Glutamatergic neuron (in vitro differentiated cells): ENCODE results near the gene GID8. TPM values are rescaled to one million over a fixed set of nuclear protein-coding genes. Genes with fewer than 3 reads are reported as not detected.

Source experiments
- DNase-seq: peaks from one replicate; pipeline ENCODE4 v3.0.0; 2022
- H3K27ac Mint-ChIP-seq: one replicate; pipeline ENCODE4 v1.8.0; 2020; ENCODE audit warnings: mild to moderate bottlenecking, mixed read lengths, inconsistent platforms; ENCODE audit not compliant: unreplicated experiment
- H3K27me3 Mint-ChIP-seq: one replicate; pipeline ENCODE4 v1.8.0; 2020; ENCODE audit warnings: mild to moderate bottlenecking, moderate library complexity, mixed read lengths, inconsistent platforms; ENCODE audit not compliant: unreplicated experiment
- H3K36me3 Mint-ChIP-seq: one replicate; pipeline ENCODE4 v1.8.0; 2020; ENCODE audit warnings: mild to moderate bottlenecking, mixed read lengths, inconsistent platforms; ENCODE audit not compliant: unreplicated experiment
- H3K4me1 Mint-ChIP-seq: one replicate; pipeline ENCODE4 v1.8.0; 2020; ENCODE audit warnings: mild to moderate bottlenecking, low read depth, mixed read lengths, inconsistent platforms; ENCODE audit not compliant: unreplicated experiment
- H3K4me3 Mint-ChIP-seq: one replicate; pipeline ENCODE4 v1.8.0; 2020; ENCODE audit warnings: mild to moderate bottlenecking, mixed read lengths, inconsistent platforms; ENCODE audit not compliant: unreplicated experiment
- H3K9me3 Mint-ChIP-seq: one replicate; pipeline ENCODE4 v1.8.0; 2020; ENCODE audit warnings: mild to moderate bottlenecking, moderate library complexity, mixed read lengths, inconsistent platforms; ENCODE audit not compliant: unreplicated experiment
- total RNA-seq: library from RNA; stranded (reverse); fragmentation: NEBNext Ultra II Directional; extraction: Animal tissue kit (Norgen Biotek cat#: 25700); gene quantifications from one replicate; pipeline ENCODE4 v1.2.1, GENCODE V29; 2021; ENCODE audit not compliant: unreplicated experiment
- TF ChIP-seq, protein P1 (sequence below): fragments of 200-600 bp; sonication (generic); IDR thresholded peaks from one replicate; pipeline ENCODE4 v1.5.0; 2021; ENCODE audit not compliant: partially characterized antibody, unreplicated experiment

The GID8 gene
- total RNA-seq, 1 donor from 2014 or later: 57.8 TPM

GRCh38 chr20:62943396-62943795 is 5.4 kb downstream of the GID8 start:
- Mint-ChIP-seq H3K4me3 (no peak overlapping the region), H3K27me3 (peaks cover 4% of the 10 kb centered on the region), H3K4me1 (peaks cover 6% of the 10 kb centered on the region), H3K27ac (no peak overlapping the region), H3K36me3 (peaks cover under 1% of the 10 kb centered on the region), H3K9me3 (peaks cover 4% of the 10 kb centered on the region)
- TF ChIP-seq, protein P1, sequence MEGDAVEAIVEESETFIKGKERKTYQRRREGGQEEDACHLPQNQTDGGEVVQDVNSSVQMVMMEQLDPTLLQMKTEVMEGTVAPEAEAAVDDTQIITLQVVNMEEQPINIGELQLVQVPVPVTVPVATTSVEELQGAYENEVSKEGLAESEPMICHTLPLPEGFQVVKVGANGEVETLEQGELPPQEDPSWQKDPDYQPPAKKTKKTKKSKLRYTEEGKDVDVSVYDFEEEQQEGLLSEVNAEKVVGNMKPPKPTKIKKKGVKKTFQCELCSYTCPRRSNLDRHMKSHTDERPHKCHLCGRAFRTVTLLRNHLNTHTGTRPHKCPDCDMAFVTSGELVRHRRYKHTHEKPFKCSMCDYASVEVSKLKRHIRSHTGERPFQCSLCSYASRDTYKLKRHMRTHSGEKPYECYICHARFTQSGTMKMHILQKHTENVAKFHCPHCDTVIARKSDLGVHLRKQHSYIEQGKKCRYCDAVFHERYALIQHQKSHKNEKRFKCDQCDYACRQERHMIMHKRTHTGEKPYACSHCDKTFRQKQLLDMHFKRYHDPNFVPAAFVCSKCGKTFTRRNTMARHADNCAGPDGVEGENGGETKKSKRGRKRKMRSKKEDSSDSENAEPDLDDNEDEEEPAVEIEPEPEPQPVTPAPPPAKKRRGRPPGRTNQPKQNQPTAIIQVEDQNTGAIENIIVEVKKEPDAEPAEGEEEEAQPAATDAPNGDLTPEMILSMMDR: no peak
- DNase-seq: no peak

GRCh38 chr20:62944184-62944583 is 6.2 kb downstream of the GID8 start:
- no peak overlapping the region for H3K27ac Mint-ChIP-seq
- TF ChIP-seq, protein P1: no peak
- peaks cover 4% of the 10 kb centered on the region for H3K4me1 Mint-ChIP-seq
- DNase-seq: no peak
- H3K36me3 Mint-ChIP-seq: peaks cover 6% of the 10 kb centered on the region
- peaks cover 2% of the 10 kb centered on the region for H3K27me3 Mint-ChIP-seq
- H3K9me3 Mint-ChIP-seq: peaks cover 1% of the 10 kb centered on the region
- H3K4me3 Mint-ChIP-seq: no peak overlapping the region

DNA sequence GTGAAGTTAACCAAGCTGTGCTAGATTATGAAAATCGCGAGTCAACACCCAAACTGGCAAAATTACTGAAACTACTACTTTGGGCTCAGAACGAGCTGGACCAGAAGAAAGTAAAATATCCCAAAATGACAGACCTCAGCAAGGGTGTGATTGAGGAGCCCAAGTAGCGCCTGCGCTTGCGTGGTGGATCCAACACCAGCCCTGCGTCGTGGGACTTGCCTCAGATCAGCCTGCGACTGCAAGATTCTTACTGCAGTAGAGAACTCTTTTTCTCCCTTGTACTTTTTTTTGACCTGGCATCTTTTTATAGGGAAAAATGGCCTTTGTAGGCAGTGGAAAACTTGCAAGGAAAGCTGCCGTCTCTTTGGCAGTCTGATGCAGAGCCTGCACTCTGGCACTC is 6.8 kb downstream of the GID8 start:
- Mint-ChIP-seq H3K36me3 (peaks cover 6% of the 10 kb centered on the region), H3K27me3 (peaks cover under 1% of the 10 kb centered on the region), H3K4me1 (no peaks in the 10 kb centered on the region), H3K9me3 (peaks cover 1% of the 10 kb centered on the region), H3K4me3 (no peak overlapping the region), H3K27ac (no peak overlapping the region)
- no peak for DNase-seq
- TF ChIP-seq, protein P1: no peak

- DNase-seq: no peak
- TF ChIP-seq, protein P1: no peak
- Mint-ChIP-seq H3K27ac (no peak overlapping the region), H3K4me3 (no peak overlapping the region), H3K27me3 (peaks cover 5% of the 10 kb centered on the region), H3K9me3 (peaks cover 1% of the 10 kb centered on the region), H3K36me3 (peaks cover 12% of the 10 kb centered on the region), H3K4me1 (no peaks in the 10 kb centered on the region)
These were observed 7.9 kb downstream of the GID8 start for GRCh38 chr20:62945771-62946339.

- Mint-ChIP-seq H3K27ac (no peak overlapping the region), H3K27me3 (peaks cover 7% of the 10 kb centered on the region), H3K36me3 (peaks cover 12% of the 10 kb centered on the region), H3K4me1 (no peaks in the 10 kb centered on the region), H3K4me3 (peak overlapping the region; percentile 36), H3K9me3 (peaks cover 1% of the 10 kb centered on the region)
- TF ChIP-seq, protein P1: no peak
- no peak for DNase-seq
These were observed 9.0 kb downstream of the GID8 start for GRCh38 chr20:62946918-62947317.
